Measurements from ENCODE around the gene IMMP2L.

The IMMP2L gene

GRCh38 chr7:111384065-111384891, 178.0 kb downstream of the IMMP2L start:
- DNase-seq, result no peak

- DNase-seq, result no peak
Observed at GRCh38 chr7:111383133-111383532, 179.2 kb downstream of the IMMP2L start.

GRCh38 chr7:111381590-111381989, 180.7 kb downstream of the IMMP2L start:
- DNase-seq, result no peak

GRCh38 chr7:111380945-111381344, 181.3 kb downstream of the IMMP2L start:
- DNase-seq, result no peak

- DNase-seq, result no peak
Observed at GRCh38 chr7:111374027-111374426, 188.3 kb downstream of the IMMP2L start.

- DNase-seq, result no peak
Observed at GRCh38 chr7:111371437-111371836, 190.9 kb downstream of the IMMP2L start.

GRCh38 chr7:111370002-111370401, 192.3 kb downstream of the IMMP2L start:
- DNase-seq, result no peak

GRCh38 chr7:111368381-111369065, 193.8 kb downstream of the IMMP2L start:
- DNase-seq, result no peak

GRCh38 chr7:111364413-111364812, 197.9 kb downstream of the IMMP2L start:
- DNase-seq, result no peak

- DNase-seq, result no peak
Observed at GRCh38 chr7:111363099-111363498, 199.2 kb downstream of the IMMP2L start.

GRCh38 chr7:111362506-111363054, 199.7 kb downstream of the IMMP2L start:
- no peak for DNase-seq

- no peak for DNase-seq
Observed at GRCh38 chr7:111358915-111359314, 203.4 kb downstream of the IMMP2L start.

GRCh38 chr7:111357691-111358090, 204.6 kb downstream of the IMMP2L start:
- no peak for DNase-seq

GRCh38 chr7:111356941-111357340, 205.4 kb downstream of the IMMP2L start:
- DNase-seq, result no peak

GRCh38 chr7:111352319-111352718, 210.0 kb downstream of the IMMP2L start:
- no peak for DNase-seq

- no peak for DNase-seq
Observed at GRCh38 chr7:111346219-111346618, 216.1 kb downstream of the IMMP2L start.

- no peak for DNase-seq
Observed at GRCh38 chr7:111343017-111343416, 219.3 kb downstream of the IMMP2L start.

- no peak for DNase-seq
Observed at GRCh38 chr7:111339006-111339405, 223.3 kb downstream of the IMMP2L start.

- DNase-seq, result no peak
Observed at GRCh38 chr7:111333010-111333409, 229.3 kb downstream of the IMMP2L start.

GRCh38 chr7:111330235-111330523, 232.1 kb downstream of the IMMP2L start:
- no peak for DNase-seq

- DNase-seq, result no peak
Observed at GRCh38 chr7:111329367-111330234, 232.7 kb downstream of the IMMP2L start.

- DNase-seq, result no peak
Observed at GRCh38 chr7:111328487-111328886, 233.8 kb downstream of the IMMP2L start.

GRCh38 chr7:111324776-111325175, 237.5 kb downstream of the IMMP2L start:
- DNase-seq, result no peak

Data from NCI-H2029 (cell line).